PFSK-1 (cell line): ENCODE results near the gene TMED1.

Experiments
- FOXP2 ChIP-seq: optimal IDR thresholded peaks from 2 replicates; pipeline ENCODE3; 2011; ENCODE audit warnings: borderline replicate concordance, control low read depth, inconsistent platforms; ENCODE audit not compliant: insufficient read depth; ENCODE audit errors: extremely low read length, extremely low read depth
- POLR2AphosphoS5 ChIP-seq: IDR thresholded peaks from 2 replicates; pipeline ENCODE4 v1.6.1; 2012; ENCODE audit warnings: low read depth, mild to moderate bottlenecking, control low read depth, low read length, moderate library complexity
- SIN3A ChIP-seq: IDR thresholded peaks from 2 replicates; pipeline ENCODE4 v1.6.1; 2012; ENCODE audit warnings: mild to moderate bottlenecking, low read length, moderate library complexity, borderline replicate concordance; ENCODE audit not compliant: insufficient read depth
- TAF1 ChIP-seq: IDR thresholded peaks from 2 replicates; pipeline ENCODE4 v1.6.1; 2012; ENCODE audit warnings: low read length, control low read depth, borderline replicate concordance; ENCODE audit not compliant: insufficient read depth
- TF ChIP-seq, protein P1 (sequence below), 2 experiments: IDR thresholded peaks; 2 replicates each; pipeline versions ENCODE4 v1.6.1 to v1.8.0; 2011 to 2012; ENCODE audit warnings: low read depth in 2 of 2, low read length in 2 of 2, control low read depth in 1 of 2, inconsistent platforms in 1 of 2, mild to moderate bottlenecking in 1 of 2, moderate library complexity in 1 of 2; ENCODE audit not compliant: insufficient read depth in 1 of 2

The TMED1 gene

DNA sequence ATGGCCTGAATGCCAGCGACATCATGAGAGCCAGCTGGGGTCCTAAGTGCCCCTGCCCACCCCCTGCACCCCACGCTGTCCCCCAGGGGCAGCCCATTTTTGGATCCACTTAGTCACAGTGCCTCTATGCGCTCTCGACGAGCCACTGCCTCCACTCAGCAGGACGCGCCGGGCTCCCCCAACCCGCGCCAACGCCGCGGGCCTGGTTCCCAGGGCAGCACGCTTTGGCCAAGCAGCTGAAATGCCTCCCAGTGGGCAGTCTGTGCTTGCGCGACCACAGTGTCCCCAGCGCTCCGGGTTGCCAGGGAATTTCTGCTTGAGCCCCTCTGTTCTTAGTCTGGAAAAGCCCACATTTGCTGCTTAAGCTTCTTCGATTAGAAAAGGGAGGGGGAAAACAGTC lies 39.4 kb downstream of the TMED1 start:
- TF ChIP-seq TAF1 = no peak
- TF ChIP-seq FOXP2 = no peak
- TF ChIP-seq SIN3A = no peak

DNA sequence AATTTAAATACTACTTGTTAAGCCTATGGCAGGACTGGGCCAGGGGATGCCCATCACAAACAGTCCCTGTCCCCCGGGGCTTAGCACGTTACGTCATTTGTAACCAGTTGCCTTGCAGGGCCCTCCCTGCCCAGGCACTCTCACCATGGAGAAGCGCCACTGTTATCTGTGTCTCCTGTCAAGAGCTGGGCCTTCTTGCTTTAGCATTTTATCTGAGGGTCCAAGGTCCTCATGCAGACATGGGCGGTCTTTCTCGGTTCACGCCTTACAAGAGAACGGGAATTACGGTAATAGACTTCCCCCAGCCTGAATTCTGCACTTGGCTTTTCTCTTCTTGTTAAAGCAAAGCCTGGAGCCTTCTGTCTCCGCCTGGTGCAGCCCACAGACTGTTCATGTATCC lies 46.1 kb downstream of the TMED1 start:
- TF ChIP-seq POLR2AphosphoS5 (no peak), SIN3A (no peak), FOXP2 (no peak), TAF1 (no peak)
- TF ChIP-seq, protein P1, sequence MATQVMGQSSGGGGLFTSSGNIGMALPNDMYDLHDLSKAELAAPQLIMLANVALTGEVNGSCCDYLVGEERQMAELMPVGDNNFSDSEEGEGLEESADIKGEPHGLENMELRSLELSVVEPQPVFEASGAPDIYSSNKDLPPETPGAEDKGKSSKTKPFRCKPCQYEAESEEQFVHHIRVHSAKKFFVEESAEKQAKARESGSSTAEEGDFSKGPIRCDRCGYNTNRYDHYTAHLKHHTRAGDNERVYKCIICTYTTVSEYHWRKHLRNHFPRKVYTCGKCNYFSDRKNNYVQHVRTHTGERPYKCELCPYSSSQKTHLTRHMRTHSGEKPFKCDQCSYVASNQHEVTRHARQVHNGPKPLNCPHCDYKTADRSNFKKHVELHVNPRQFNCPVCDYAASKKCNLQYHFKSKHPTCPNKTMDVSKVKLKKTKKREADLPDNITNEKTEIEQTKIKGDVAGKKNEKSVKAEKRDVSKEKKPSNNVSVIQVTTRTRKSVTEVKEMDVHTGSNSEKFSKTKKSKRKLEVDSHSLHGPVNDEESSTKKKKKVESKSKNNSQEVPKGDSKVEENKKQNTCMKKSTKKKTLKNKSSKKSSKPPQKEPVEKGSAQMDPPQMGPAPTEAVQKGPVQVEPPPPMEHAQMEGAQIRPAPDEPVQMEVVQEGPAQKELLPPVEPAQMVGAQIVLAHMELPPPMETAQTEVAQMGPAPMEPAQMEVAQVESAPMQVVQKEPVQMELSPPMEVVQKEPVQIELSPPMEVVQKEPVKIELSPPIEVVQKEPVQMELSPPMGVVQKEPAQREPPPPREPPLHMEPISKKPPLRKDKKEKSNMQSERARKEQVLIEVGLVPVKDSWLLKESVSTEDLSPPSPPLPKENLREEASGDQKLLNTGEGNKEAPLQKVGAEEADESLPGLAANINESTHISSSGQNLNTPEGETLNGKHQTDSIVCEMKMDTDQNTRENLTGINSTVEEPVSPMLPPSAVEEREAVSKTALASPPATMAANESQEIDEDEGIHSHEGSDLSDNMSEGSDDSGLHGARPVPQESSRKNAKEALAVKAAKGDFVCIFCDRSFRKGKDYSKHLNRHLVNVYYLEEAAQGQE (IDR thresholded peaks at IDR 0.05; ENCODE audit: insufficient read depth in 1 of 2, low read depth in 2 of 2, low read length in 2 of 2) = no peak

DNA sequence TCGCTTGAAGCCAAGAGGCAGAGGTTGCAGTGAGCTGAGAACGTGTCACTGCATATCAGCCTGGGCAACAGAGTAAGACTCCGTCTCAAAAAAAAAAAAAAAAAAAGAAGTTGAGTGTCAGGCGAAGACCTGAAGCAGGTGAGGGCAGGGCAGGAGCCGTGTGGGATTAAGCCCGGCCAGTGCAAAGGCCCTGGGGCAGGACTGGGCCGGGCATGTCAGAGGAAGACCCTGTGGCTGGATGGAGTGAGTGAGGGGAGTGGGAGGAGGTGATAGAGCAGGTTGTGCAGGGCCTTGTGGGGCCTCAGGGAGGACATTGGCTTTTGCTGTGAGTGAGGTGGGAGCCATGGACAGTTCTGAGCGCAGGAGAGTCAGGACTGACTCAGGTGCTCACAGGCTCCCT lies 47.9 kb downstream of the TMED1 start:
- TF ChIP-seq FOXP2 (no peak), TAF1 (no peak), SIN3A (no peak), POLR2AphosphoS5 (no peak)
- TF ChIP-seq, protein P1 (IDR thresholded peaks at IDR 0.05; ENCODE audit: insufficient read depth in 1 of 2, low read depth in 2 of 2, low read length in 2 of 2) = no peak

DNA sequence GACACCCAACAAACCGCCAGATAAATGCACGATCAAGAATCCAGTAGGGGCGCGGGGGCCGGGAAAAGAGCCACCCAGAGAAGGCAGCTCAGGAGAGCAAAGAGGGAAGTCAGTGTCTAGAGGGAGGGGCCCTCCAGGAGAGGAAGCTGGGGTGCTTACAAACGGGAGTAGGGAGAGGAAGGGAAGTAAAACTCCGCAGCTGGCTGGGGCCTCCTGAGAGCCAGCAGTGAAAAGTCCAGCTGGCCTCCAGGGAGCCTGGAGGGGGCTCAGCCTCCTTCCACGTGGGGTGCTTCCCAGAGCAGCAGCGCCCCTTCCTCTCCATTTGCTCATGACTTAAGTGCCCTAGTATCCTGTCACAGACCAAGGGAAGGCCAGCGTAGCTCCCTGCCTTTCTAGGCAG lies 51.8 kb downstream of the TMED1 start:
- no peak for TF ChIP-seq SIN3A
- no peak for TF ChIP-seq POLR2AphosphoS5
- TF ChIP-seq, protein P1 (IDR thresholded peaks at IDR 0.05; ENCODE audit: insufficient read depth in 1 of 2, low read depth in 2 of 2, low read length in 2 of 2) = no peak
- no peak for TF ChIP-seq TAF1
- TF ChIP-seq FOXP2 = no peak

DNA sequence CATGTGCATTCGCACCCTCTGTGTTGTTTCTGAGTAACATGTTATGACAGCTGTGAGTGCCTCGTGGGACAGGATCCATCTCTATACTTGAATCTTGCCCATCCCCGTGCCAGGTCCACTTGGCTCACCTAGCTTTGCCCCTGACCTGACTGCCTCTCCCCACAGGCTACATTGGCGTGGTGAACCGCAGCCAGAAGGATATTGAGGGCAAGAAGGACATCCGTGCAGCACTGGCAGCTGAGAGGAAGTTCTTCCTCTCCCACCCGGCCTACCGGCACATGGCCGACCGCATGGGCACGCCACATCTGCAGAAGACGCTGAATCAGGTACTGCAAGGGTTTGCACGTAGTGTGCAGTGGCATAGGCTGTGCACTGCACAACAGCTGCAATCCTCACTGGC lies 53.2 kb downstream of the TMED1 start:
- TF ChIP-seq, protein P1 (IDR thresholded peaks at IDR 0.05; ENCODE audit: insufficient read depth in 1 of 2, low read depth in 2 of 2, low read length in 2 of 2) = no peak
- TF ChIP-seq FOXP2 = no peak
